GM10248 (cell line): ENCODE results near the gene DGKI.

ENCODE experiments used
- CTCF ChIA-PET: fragments of 300-600 bp; sonication (Branson Sonifier 250); formaldehyde crosslinking; extraction: SDS; loops from one replicate; lab custom pipeline; 2021; ENCODE audit warnings: antibody characterized with exemption; lab: Yijun Ruan, JAX
- POLR2A ChIA-PET: fragments of 350-650 bp; sonication (Branson Sonifier 250); formaldehyde crosslinking; extraction: SDS; loops from one replicate; lab custom pipeline; 2020; ENCODE audit warnings: antibody characterized with exemption; lab: Yijun Ruan, JAX
- DNase-seq: peaks from one replicate; pipeline ENCODE4 v3.0.0; 2012; ENCODE audit errors: extremely low spot score
- TF ChIP-seq, protein P1 (sequence below): IDR thresholded peaks from 2 replicates; pipeline ENCODE4 v1.5.1; 2012; ENCODE audit warnings: mild to moderate bottlenecking, low read depth; ENCODE audit errors: extremely low read depth, missing control alignments, control extremely low read depth

The DGKI gene

DNA sequence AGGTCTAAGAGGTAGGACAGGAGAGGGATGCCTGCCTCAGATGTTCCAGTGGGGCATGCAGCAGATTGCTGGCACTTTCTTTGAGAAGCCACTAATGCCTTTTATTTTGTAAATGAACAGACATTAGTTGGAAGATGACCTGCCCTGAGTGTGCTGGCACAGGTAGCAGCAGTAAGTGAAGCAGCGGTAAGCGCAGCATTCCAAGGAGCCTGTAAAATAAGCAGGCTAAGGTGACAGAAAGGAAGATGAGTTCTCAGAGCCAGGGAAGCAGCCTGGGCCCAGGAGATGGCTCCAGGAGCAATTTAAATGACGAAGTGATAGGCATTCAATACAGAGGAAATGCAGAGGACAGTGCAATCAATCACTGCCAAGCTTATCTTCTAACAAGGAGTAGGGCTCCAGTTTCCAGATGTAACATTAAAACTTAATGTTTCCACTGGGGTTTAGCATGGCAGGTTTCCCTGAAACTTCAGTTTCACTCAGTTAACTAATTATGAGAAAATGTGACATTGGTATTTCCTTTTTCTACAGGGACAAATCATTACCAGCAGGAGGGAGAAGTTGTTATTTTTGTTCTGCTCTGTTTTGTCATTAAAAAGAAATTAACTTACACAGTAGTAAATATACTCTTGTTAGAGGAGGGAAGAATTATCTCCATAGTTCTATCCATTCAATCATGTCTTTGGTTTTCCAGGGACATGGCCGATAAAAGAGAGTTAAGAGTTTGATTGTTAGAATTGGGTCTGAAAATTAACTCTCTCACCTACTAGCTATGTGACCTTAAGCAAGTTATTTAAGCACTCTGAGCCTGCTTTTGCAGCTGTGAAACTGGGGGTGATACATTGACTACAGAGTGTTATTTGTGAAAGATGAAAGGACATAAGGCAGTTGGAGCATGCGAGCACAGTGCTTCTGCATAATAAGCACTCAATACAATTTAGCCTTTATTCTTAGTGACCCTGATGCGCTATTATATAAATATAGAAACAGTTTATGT is 406.6 kb downstream of the DGKI start:
- TF ChIP-seq, protein P1, sequence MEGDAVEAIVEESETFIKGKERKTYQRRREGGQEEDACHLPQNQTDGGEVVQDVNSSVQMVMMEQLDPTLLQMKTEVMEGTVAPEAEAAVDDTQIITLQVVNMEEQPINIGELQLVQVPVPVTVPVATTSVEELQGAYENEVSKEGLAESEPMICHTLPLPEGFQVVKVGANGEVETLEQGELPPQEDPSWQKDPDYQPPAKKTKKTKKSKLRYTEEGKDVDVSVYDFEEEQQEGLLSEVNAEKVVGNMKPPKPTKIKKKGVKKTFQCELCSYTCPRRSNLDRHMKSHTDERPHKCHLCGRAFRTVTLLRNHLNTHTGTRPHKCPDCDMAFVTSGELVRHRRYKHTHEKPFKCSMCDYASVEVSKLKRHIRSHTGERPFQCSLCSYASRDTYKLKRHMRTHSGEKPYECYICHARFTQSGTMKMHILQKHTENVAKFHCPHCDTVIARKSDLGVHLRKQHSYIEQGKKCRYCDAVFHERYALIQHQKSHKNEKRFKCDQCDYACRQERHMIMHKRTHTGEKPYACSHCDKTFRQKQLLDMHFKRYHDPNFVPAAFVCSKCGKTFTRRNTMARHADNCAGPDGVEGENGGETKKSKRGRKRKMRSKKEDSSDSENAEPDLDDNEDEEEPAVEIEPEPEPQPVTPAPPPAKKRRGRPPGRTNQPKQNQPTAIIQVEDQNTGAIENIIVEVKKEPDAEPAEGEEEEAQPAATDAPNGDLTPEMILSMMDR, result no peak
- DNase-seq, result no peak
- POLR2A ChIA-PET, result no interaction called here
- CTCF ChIA-PET, result interaction anchor here (0.9 to 1.0 kb wide), 2 partner anchors 15 to 37 kb away, joined by 3 to 4 read pairs; no protein-coding TSS in a partner anchor

DNA sequence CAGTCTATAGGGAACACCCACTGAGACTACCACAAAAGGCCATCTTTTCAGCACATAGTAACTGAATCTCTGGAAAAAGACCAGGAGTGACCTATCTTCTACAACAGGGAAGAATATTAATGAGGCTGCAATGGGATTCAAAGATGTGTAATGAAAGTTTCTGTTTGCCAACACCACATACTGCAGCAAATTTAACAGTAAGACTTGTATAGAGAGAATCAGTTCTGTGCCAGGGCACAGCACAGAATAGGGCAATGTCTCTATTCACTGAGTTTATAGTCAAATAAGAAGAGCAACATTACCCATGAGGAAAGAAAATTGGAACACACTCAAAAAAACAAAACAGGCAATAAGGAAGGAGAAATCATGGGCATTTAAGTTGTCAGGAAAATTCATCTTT is 411.8 kb downstream of the DGKI start:
- POLR2A ChIA-PET, result no interaction called here
- no peak for DNase-seq
- CTCF ChIA-PET, result interaction anchor here (1.4 kb wide), 1 partner anchor 20 kb away, joined by 4 read pairs; no protein-coding TSS in a partner anchor
- TF ChIP-seq, protein P1, result no peak

DNA sequence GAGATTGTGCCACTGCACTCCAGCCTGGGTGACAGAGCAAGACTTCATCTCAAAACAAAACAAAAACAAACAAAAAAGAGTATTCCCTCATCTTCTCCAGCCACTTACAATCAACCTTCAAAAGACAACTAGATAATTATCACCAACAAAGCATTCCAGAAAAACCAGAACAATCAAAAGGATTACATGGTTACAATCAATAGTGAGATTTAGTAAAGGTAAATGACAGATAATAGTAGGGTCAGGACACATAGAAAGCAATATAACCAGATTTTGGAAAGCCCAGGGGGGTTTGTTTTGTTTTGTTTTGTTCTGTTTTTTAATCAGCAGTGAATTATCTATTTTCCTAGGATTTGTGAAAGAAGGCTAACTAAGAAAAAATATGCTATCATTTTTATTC is 412.2 kb downstream of the DGKI start:
- ChIA-PET POLR2A (no interaction called here), CTCF (no interaction called here)
- TF ChIP-seq, protein P1, result no peak
- DNase-seq, result no peak

DNA sequence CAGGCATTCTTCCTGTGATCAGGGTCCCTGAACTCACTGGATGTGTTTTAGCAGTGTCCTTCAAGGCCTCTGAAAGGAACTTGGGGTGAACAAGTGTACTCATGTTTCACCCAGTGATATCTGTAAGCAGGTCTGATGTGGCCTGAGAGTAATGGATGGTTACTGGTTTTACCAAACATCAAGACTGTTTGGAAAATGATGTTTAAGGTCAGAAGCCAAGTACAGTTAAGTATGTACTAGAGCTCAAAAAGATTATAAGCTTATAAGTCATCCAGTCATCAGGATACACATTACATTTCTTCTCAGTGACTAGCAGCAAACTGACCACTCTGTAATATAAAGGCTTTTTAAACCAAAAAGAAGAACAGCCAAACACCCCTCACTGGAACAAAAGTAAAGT is 423.5 kb downstream of the DGKI start:
- no peak for DNase-seq
- CTCF ChIA-PET, result interaction anchor here (1.0 to 1.5 kb wide), 2 partner anchors 16 to 31 kb away, joined by 3 to 4 read pairs; no protein-coding TSS in a partner anchor
- POLR2A ChIA-PET, result no interaction called here
- TF ChIP-seq, protein P1, result no peak

DNA sequence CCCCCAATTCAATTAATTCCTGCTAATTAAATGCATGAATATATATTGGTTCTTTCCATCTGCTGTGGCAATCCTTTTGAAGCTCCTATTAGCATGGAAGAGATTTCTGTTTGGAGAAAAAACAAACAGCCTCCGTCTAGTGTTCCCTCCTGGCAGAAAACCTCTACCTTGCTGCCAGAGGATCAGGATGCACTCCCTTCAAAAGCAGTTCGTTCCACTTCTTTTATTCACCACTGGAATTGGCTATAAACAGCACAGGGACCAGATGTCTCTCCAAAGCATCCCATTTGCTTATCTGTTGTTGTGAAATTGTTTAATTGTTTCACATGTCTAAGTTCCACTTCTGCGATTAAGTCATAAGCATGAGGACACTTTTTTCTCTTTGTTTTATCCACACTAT is 425.4 kb downstream of the DGKI start:
- TF ChIP-seq, protein P1, result no peak
- DNase-seq, result no peak
- POLR2A ChIA-PET, result no interaction called here
- CTCF ChIA-PET, result interaction anchor here (1.3 kb wide), 1 partner anchor 9 kb away, joined by 3 read pairs; no protein-coding TSS in a partner anchor

DNA sequence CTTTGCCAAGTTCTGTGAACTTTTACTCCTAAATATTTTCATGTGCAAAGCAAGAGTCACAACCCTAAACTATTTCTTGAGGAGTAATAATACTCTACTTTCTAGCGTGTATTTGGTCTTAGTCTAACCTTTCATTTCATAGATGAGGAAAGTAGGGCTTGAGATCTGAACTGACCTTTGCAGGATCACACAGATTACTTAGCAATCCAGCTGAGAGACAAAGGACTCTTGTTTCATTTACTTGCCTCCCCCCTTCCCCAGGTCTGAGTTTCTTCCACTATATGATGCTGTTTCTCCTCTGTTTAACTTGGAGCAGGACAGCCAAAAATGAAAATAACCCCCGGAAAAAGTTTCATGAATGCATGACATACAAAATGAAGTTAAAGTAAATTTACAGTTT is 427.9 kb downstream of the DGKI start:
- no peak for DNase-seq
- POLR2A ChIA-PET, result no interaction called here
- CTCF ChIA-PET, result interaction anchor here (0.7 to 1.9 kb wide), 3 partner anchors 13 to 26 kb away, joined by 3 to 5 read pairs (median 4); no protein-coding TSS in a partner anchor
- TF ChIP-seq, protein P1, result no peak
